Activated gamma-delta T cell treated with anti-CD3 and anti-CD28 coated beads, Interleukin-2, amount 50 U/mL, for 16 hours (primary cell): ENCODE measurements around the gene MAP3K21.

Experiments used
- DNase-seq: peaks from one replicate; pipeline ENCODE4 v3.0.0-alpha.2; 2020; ENCODE audit warnings: low read depth

Gene MAP3K21

DNA sequence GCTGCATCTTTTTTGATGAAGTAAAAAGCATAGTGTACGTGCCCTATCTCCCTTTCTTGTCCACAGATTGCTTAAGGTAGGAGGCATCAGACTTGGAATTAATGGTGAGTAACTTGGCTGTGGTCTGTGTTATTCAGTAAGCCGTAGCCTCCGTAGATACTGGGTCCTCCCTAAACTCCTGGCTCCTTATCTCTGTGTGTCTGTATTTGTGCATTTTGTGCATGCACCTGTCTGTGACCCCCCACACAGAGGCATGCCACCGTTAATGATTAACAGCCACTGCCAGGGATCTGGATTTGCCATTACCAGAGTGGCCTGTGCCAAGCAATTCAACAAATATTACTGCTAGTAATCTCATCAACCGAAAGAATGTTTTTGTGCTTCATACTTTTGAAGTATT lies 31.9 kb downstream of the MAP3K21 start:
- DNase-seq = no peak

DNA sequence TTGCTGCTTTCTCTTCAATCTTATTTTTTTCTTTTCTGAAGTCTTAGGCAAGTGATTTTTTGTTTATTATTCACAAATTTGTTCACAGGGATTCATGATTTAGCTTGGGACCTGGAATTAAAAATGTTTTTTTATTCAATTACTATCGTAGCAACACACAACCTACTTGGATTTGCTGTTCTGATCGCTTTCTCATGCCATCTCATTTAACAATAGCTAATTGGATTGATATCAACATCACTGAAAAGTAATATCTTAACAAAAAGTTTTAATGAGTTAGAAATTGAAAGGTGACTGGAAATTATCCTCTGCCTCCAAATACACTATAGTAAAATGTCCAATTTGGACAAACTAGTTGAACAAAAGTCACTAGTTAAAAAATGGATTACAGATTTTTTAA lies 32.4 kb downstream of the MAP3K21 start:
- DNase-seq = no peak

GRCh38 chr1:233360525-233361102 lies 33.1 kb downstream of the MAP3K21 start:
- DNase-seq = no peak

DNA sequence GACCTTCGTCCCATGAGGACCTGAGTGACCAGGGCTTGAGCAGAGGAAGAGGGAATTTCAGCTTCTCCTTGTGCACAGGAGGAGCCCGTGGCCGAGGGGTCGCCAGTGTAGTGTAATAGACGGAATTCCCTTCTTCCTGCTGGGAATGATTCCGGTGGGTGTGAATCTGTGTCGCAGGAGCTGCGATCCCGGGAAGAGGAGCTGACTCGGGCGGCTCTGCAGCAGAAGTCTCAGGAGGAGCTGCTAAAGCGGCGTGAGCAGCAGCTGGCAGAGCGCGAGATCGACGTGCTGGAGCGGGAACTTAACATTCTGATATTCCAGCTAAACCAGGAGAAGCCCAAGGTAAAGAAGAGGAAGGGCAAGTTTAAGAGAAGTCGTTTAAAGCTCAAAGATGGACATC lies 34.4 kb downstream of the MAP3K21 start:
- no peak for DNase-seq

GRCh38 chr1:233362743-233363142 lies 35.2 kb downstream of the MAP3K21 start:
- DNase-seq = no peak

GRCh38 chr1:233364026-233364425 lies 36.5 kb downstream of the MAP3K21 start:
- DNase-seq = no peak

DNA sequence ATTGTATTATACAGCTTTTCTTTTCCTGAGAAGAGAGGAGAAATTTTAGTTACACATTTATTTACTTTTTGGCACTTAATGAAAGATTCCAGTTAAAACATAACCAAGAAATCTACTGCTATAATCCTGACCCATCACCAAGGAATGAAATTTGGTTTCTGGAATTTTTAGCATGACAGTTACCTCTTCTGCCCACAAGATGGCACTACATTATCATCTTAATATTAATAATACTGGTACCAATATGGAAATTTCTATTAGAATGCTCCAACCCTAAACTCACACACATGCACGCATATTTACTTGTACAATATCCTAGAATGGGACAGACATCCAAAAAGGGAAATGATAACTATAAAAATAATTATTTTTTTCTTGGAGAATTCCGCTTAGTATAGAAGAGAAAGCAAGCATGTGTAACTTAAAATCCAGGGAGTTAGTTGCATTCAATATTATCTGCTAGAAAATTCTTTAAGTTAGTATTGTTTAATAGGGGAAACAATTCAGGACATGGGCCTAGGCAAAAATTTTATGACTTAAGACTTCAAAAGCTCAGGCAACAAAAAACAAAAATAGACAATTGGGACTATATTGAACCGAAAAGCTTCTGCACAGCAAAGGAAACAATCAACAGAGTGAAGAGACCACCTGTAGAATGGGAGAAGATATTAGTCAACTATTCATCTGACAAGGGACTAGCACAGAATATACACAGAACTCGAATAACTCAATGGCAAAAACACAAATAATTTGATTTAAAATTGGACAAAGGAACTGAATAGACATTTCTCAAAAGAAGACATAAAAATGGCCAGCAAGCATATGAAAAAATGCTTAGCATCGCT lies 37.4 kb downstream of the MAP3K21 start:
- no peak for DNase-seq

DNA sequence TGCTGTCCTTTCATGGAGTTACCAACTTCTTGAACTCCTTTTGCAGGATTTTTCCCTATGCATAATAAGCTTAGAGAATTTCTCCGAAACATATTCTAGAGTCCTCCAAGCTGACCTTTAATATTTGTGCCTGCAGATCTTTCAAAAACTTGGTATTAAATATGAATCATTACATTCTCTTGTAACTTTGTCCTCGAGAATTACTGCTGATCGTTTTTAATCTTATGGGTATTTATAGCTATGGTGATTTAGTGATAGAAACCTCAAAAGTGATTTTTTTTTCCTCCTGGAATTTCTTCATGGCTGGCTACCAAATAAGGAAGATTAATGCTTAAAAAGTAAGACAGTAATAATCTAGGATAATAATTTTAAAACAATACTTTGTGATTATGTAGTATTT lies 39.1 kb downstream of the MAP3K21 start:
- DNase-seq = no peak

DNA sequence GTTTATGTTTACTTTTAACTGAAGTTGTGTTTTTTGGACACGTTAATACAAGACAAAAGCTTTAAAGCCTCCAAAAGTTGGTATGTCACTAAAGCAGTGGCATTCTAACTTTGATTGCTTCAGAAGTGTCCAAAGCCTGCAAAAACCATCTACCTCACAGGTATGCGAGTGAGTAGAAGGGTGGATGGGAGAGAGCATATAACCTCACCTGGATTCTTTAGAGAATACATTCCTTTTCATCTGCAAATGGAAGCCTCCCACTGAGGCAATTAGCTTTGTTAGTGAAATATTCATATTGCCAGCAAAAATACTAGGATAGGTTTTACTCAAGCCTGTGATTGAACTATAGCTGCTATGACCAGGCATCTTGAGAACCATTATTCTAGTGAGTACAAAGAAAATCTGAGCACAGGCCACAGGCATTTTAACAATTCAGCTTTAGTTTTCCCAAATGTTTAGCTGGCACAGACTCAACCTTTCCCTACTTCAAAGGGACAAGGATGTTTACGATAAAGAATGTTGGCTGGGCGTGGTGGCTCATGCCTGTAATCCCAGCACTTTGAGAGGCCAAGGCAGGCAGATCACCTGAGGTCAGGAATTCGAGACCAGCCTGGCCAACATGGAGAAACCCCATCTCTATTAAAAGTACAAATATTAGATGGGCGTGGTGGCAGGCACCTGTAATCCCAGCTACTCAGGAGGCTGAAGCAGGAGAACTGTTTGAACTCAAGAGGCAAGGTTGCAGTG lies 39.7 kb downstream of the MAP3K21 start:
- no peak for DNase-seq

- DNase-seq = no peak
Measured at GRCh38 chr1:233368106-233368788, 40.7 kb downstream of the MAP3K21 start.

DNA sequence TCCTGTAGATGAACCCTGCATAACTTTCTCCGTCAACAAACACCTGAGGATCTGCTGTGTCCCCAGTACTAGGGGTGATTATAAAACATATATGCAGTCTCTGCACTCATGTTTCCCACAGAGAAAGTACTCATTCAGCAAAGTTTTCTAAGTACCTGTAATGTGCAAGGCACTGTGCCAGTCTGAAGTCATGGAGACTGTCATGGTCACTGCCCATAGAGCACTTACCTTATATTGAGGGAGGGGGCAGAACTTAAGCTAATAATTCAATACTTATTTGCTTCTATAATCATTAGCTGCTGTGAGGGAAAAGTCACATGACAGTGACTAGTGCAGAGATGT lies 41.2 kb downstream of the MAP3K21 start:
- DNase-seq = no peak

GRCh38 chr1:233372218-233373120 lies 44.9 kb downstream of the MAP3K21 start:
- no peak for DNase-seq

- DNase-seq = no peak
Measured at GRCh38 chr1:233373226-233373625, 45.7 kb downstream of the MAP3K21 start.

- no peak for DNase-seq
Measured at GRCh38 chr1:233375653-233376052, 48.1 kb downstream of the MAP3K21 start.

DNA sequence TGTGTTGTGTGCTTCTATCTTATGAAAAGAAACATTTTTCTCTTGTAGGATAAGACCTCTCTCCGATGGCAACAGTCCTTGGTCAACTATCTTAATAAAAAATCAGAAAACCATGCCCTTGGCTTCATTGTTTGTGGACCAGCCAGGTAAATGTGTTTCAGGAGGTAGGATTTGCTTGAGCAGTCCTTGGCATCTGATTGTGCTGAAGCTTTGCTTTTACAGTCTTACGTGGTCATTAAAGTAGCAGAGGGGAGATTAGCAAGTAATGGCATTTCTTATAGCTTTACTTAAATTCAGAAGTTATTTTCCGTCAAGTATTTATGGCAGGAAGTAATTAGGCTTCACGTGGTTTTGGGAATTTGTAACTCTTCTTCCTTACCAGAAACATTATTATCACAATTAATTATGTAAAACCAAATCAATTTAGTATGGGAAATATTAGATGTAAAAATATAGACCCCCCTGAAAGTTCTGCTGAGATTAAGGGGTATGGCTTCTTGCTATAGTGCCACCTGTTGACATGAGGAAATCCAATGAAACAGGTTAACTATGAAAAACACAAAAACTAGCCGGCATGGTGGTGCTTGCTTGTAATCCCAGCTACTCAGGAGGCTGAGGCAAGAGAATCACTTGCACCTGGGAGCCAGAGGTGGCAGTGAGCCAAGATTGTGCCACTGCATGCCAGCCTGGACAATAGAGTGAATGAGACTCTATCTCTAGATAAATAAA lies 49.0 kb downstream of the MAP3K21 start:
- DNase-seq = no peak

DNA sequence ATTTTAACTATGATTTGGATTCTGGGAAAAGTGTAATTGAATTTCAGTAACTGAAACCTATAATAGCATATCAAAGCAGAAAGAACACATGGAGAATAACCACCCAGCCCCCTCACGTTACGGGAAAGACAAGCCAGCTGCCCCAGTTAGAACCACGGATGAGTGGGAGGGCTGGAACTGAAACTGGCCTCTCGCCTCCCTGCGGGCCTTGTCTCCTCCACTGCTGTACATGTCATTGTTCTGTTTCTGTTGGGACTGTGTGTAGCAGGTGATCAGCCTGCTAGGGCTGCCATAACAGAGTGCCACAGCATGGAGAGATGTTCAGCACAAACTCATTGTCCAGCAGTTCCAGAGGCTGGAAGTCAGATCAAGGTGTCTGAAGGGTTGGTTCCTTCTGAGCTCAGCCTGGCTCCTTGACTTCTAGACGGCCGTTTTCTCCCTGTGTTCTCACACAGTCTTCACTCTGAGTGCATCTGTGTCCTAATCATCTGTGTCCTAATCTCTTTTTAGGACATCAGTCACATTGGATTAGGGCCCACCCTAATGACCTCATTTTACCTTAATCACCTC lies 52.4 kb downstream of the MAP3K21 start:
- DNase-seq = no peak

GRCh38 chr1:233381806-233382205 lies 54.3 kb downstream of the MAP3K21 start:
- DNase-seq = no peak

DNA sequence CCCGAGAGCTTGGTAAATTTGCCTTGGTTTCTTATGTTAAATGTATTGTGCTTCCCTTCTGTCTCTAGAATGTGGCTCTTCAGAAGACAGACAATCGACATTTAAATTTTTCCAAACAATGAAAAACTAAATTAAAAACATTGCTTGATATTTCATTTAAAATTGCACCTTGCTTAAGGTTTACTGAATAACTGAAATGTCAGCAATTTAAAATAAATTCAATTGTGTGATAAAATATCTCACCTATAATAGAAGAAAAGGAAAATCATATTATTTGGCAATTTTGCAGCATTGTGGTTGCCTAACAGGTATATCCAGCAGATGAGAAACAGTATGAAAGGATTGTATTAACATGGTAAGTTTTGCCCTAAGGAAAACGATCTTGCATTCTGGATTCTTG lies 56.5 kb downstream of the MAP3K21 start:
- DNase-seq = no peak

- no peak for DNase-seq
Measured at GRCh38 chr1:233386336-233386735, 58.8 kb downstream of the MAP3K21 start.

GRCh38 chr1:233387585-233387984 lies 60.1 kb downstream of the MAP3K21 start:
- DNase-seq = no peak

- no peak for DNase-seq
Measured at GRCh38 chr1:233389169-233389568, 61.6 kb downstream of the MAP3K21 start.
